Fibroblast of skin of back (primary cell): ENCODE data around the gene FLT4.

Experiments used
- DNase-seq: peaks from one replicate; pipeline ENCODE4 v3.0.0-alpha.2; 2013

Gene FLT4

GRCh38 chr5:180590543-180591310 is 58.7 kb downstream of the FLT4 start:
- no peak for DNase-seq

- no peak for DNase-seq
These were observed 59.4 kb downstream of the FLT4 start for GRCh38 chr5:180589771-180590542.

GRCh38 chr5:180586870-180587269 is 62.5 kb downstream of the FLT4 start:
- no peak for DNase-seq

- DNase-seq: no peak
These were observed 63.2 kb downstream of the FLT4 start for GRCh38 chr5:180586204-180586603.

- no peak for DNase-seq
These were observed 65.7 kb downstream of the FLT4 start for GRCh38 chr5:180583738-180584137.

- DNase-seq: no peak
These were observed 68.7 kb downstream of the FLT4 start for GRCh38 chr5:180580681-180581080.

- DNase-seq: peak; percentile 7
These were observed 73.8 kb downstream of the FLT4 start for GRCh38 chr5:180575571-180575970.

- DNase-seq: no peak
These were observed 80.5 kb downstream of the FLT4 start for GRCh38 chr5:180568914-180569313.

GRCh38 chr5:180563994-180564393 is 85.4 kb downstream of the FLT4 start:
- DNase-seq: no peak

GRCh38 chr5:180558232-180558631 is 91.2 kb downstream of the FLT4 start:
- DNase-seq: no peak

- peak; percentile 46 for DNase-seq
These were observed 92.1 kb downstream of the FLT4 start for GRCh38 chr5:180557217-180557809.

GRCh38 chr5:180555168-180555921 is 94.1 kb downstream of the FLT4 start:
- peak; percentile 3 for DNase-seq

- DNase-seq: no peak
These were observed 95.9 kb downstream of the FLT4 start for GRCh38 chr5:180553530-180553929.
